ENCODE measurements around the gene HOXB7. TPM values are rescaled to one million over a fixed set of nuclear protein-coding genes. Genes with fewer than 3 reads are reported as not detected.

The HOXB7 gene
- total RNA-seq, 1 donor from 2014 or later: 0.64 TPM

GRCh38 chr17:48605991-48606891 lies 4.6 kb downstream of the HOXB7 start:
- H3K9me3 Mint-ChIP-seq (ENCODE audit: unreplicated experiment): peaks cover 29% of the 10 kb centered on the region
- no peak for TF ChIP-seq CTCF (IDR thresholded peaks at IDR 0.05; ENCODE audit: partially characterized antibody, unreplicated experiment)
- DNase-seq: no peak
- no peaks in the 10 kb centered on the region for H3K36me3 Mint-ChIP-seq (ENCODE audit: unreplicated experiment)
- H3K27me3 Mint-ChIP-seq (ENCODE audit: unreplicated experiment): peaks cover 48% of the 10 kb centered on the region
- no peak overlapping the region for H3K4me3 Mint-ChIP-seq (ENCODE audit: unreplicated experiment)
- H3K27ac Mint-ChIP-seq (ENCODE audit: unreplicated experiment): no peak overlapping the region
- no peaks in the 10 kb centered on the region for H3K4me1 Mint-ChIP-seq (ENCODE audit: low read depth, unreplicated experiment)

GRCh38 chr17:48605409-48605919 lies 5.4 kb downstream of the HOXB7 start:
- H3K4me1 Mint-ChIP-seq (ENCODE audit: low read depth, unreplicated experiment): no peaks in the 10 kb centered on the region
- H3K36me3 Mint-ChIP-seq (ENCODE audit: unreplicated experiment): no peaks in the 10 kb centered on the region
- H3K27ac Mint-ChIP-seq (ENCODE audit: unreplicated experiment): no peak overlapping the region
- H3K27me3 Mint-ChIP-seq (ENCODE audit: unreplicated experiment): peaks cover 47% of the 10 kb centered on the region
- no peak overlapping the region for H3K4me3 Mint-ChIP-seq (ENCODE audit: unreplicated experiment)
- DNase-seq: no peak
- TF ChIP-seq CTCF (IDR thresholded peaks at IDR 0.05; ENCODE audit: partially characterized antibody, unreplicated experiment): no peak
- H3K9me3 Mint-ChIP-seq (ENCODE audit: unreplicated experiment): peaks cover 25% of the 10 kb centered on the region

GRCh38 chr17:48604770-48605329 lies 6.0 kb downstream of the HOXB7 start, which contains the start of gene HOXB6:
Gene HOXB6 (minus strand): TSS chr17:48604986. CDS start chr17:48598150, 6,836 bp downstream.
- Mint-ChIP-seq H3K4me3 (ENCODE audit: unreplicated experiment) (no peak within 1 kb of the TSS), H3K36me3 (ENCODE audit: unreplicated experiment) (no peaks in the 10 kb centered on the region), H3K4me1 (ENCODE audit: low read depth, unreplicated experiment) (no peaks in the 10 kb centered on the region), H3K9me3 (ENCODE audit: unreplicated experiment) (peaks cover 25% of the 10 kb centered on the region), H3K27ac (ENCODE audit: unreplicated experiment) (no peak within 1 kb of the TSS), H3K27me3 (ENCODE audit: unreplicated experiment) (peaks cover 52% of the 10 kb centered on the region)
- no peak for DNase-seq
- no peak for TF ChIP-seq CTCF (IDR thresholded peaks at IDR 0.05; ENCODE audit: partially characterized antibody, unreplicated experiment)

GRCh38 chr17:48603959-48604769 lies 6.7 kb downstream of the HOXB7 start:
- Mint-ChIP-seq H3K4me1 (ENCODE audit: low read depth, unreplicated experiment) (no peaks in the 10 kb centered on the region), H3K27me3 (ENCODE audit: unreplicated experiment) (peaks cover 55% of the 10 kb centered on the region), H3K9me3 (ENCODE audit: unreplicated experiment) (peaks cover 25% of the 10 kb centered on the region), H3K4me3 (ENCODE audit: unreplicated experiment) (no peak overlapping the region), H3K27ac (ENCODE audit: unreplicated experiment) (no peak overlapping the region), H3K36me3 (ENCODE audit: unreplicated experiment) (no peaks in the 10 kb centered on the region)
- DNase-seq: no peak
- no peak for TF ChIP-seq CTCF (IDR thresholded peaks at IDR 0.05; ENCODE audit: partially characterized antibody, unreplicated experiment)
